B cell (primary cell): Measurements from ENCODE around the gene RPL10. TPM values are rescaled to one million over a fixed set of nuclear protein-coding genes. Genes with fewer than 3 reads are reported as not detected.
A peak's percentile ranks its signal among the peaks of the same experiment; 100 is the strongest.

ENCODE experiments used
- ATAC-seq: fragments of 200-7000 bp; cut with Tn5 transposase; one replicate; pipeline ENCODE4 v1.10.0; 2021; ENCODE audit warnings: low read depth, mild to moderate bottlenecking, moderate number of reproducible peaks, moderate library complexity
- CTCF ChIA-PET: fragments of 350-600 bp; sonication (Branson Sonifier 250); formaldehyde crosslinking; loops from one replicate; lab custom pipeline; 2021; ENCODE audit warnings: antibody characterized with exemption, inconsistent platforms; lab: Charles Lee
- POLR2A ChIA-PET: fragments of 350-600 bp; sonication (Branson Sonifier 250); formaldehyde crosslinking; loops from one replicate; lab custom pipeline; 2021; ENCODE audit warnings: antibody characterized with exemption; lab: Charles Lee
- DNase-seq: peaks from one replicate; pipeline ENCODE4 v3.0.0; 2013
- H2AFZ ChIP-seq: 2 replicates; pipeline ENCODE4 v1.6.1; 2012; ENCODE audit warnings: mild to moderate bottlenecking, low read depth, low read length; ENCODE audit not compliant: insufficient read depth, poor library complexity, severe bottlenecking
- H3K27ac ChIP-seq, 2 donors: 1 replicate in 1 of 2; 2 replicates in 1 of 2; pipeline ENCODE4 v1.5.1; 2012 to 2013; ENCODE audit warnings: low read length in 2 of 2, mild to moderate bottlenecking in 2 of 2, moderate library complexity in 1 of 2
- H3K27me3 ChIP-seq, 4 experiments: fragments of 200-600 bp in 1 of 4; sonication (generic) in 1 of 4; replicated peaks in 1 of 4; 1 replicate in 2 of 4; 2 replicates in 2 of 4; pipeline versions ENCODE4 v1.6.1 to v1.7.0; 2013 to 2016; ENCODE audit warnings: low read length in 3 of 4, mild to moderate bottlenecking in 2 of 4, mixed read lengths in 1 of 4, moderate library complexity in 1 of 4; ENCODE audit not compliant: insufficient read depth in 4 of 4, control insufficient read depth in 3 of 4; ENCODE audit errors: control extremely low read depth in 1 of 4
- H3K36me3 ChIP-seq, 2 experiments: replicated peaks in 1 of 2; 1 replicate in 1 of 2; 2 replicates in 1 of 2; pipeline versions ENCODE4 v1.6.1 to v1.7.1; 2013; ENCODE audit warnings: low read length in 1 of 2; ENCODE audit not compliant: insufficient read depth in 2 of 2, control insufficient read depth in 1 of 2; ENCODE audit errors: control extremely low read depth in 1 of 2, extremely low read depth in 1 of 2
- H3K4me1 ChIP-seq, 2 donors: fragments of 200-600 bp in 1 of 2; sonication (generic) in 1 of 2; 1 replicate in 1 of 2; 2 replicates in 1 of 2; pipeline versions ENCODE4 v1.5.1 to v1.6.1; 2013 to 2017; ENCODE audit warnings: low read length in 2 of 2; ENCODE audit not compliant: control insufficient read depth in 2 of 2, insufficient read depth in 2 of 2
- H3K4me2 ChIP-seq: replicated peaks from 2 replicates; pipeline ENCODE3; 2012; ENCODE audit warnings: mild to moderate bottlenecking, low read depth, low read length; ENCODE audit not compliant: poor library complexity, severe bottlenecking
- H3K4me3 ChIP-seq, 5 experiments: fragments of 200-600 bp in 1 of 5; sonication (generic) in 1 of 5; 1 replicate in 3 of 5; 2 replicates in 2 of 5; pipeline versions ENCODE4 v1.5.1 to v1.7.0; 2011 to 2016; ENCODE audit warnings: low read length in 4 of 5, mild to moderate bottlenecking in 4 of 5, low read depth in 2 of 5, control low read depth in 1 of 5, moderate library complexity in 1 of 5; ENCODE audit not compliant: insufficient read depth in 1 of 5; ENCODE audit errors: control extremely low read depth in 1 of 5, extremely low read depth in 1 of 5
- H3K79me2 ChIP-seq: fragments of 200-600 bp; sonication (generic); one replicate; pipeline ENCODE4 v1.6.0; 2016; ENCODE audit warnings: low read length; ENCODE audit not compliant: control insufficient read depth, insufficient read depth
- H3K9ac ChIP-seq: fragments of 200-600 bp; sonication (generic); 2 replicates; pipeline ENCODE4 v1.6.1; 2017; ENCODE audit warnings: mild to moderate bottlenecking, low read length, moderate library complexity
- H3K9me3 ChIP-seq, 3 donors: one replicate each; pipeline versions ENCODE4 v1.6.1 to v1.7.1; 2013; ENCODE audit warnings: low read length in 2 of 3; ENCODE audit not compliant: control insufficient read depth in 2 of 3, insufficient read depth in 1 of 3; ENCODE audit errors: control extremely low read depth in 1 of 3
- H4K20me1 ChIP-seq: 2 replicates; pipeline ENCODE4 v1.6.0; 2012; ENCODE audit warnings: mild to moderate bottlenecking, low read length; ENCODE audit not compliant: insufficient read depth, control insufficient read depth, poor library complexity, severe bottlenecking
- H3K27ac Mint-ChIP-seq: one replicate; pipeline ENCODE4 v1.8.0; 2021; ENCODE audit warnings: mixed read lengths
- H3K27me3 Mint-ChIP-seq: one replicate; pipeline ENCODE4 v1.8.0; 2021; ENCODE audit warnings: mixed read lengths
- H3K4me1 Mint-ChIP-seq: one replicate; pipeline ENCODE4 v1.8.0; 2021; ENCODE audit warnings: mixed read lengths
- H3K4me3 Mint-ChIP-seq: one replicate; pipeline ENCODE4 v1.8.0; 2021; ENCODE audit warnings: mixed read lengths
- H3K9me3 Mint-ChIP-seq: one replicate; pipeline ENCODE4 v1.8.0; 2022; ENCODE audit warnings: mixed read lengths; ENCODE audit not compliant: insufficient read depth
- CTCF ChIP-seq: fragments of 200-600 bp; IDR thresholded peaks from one replicate; pipeline ENCODE4 v1.8.0; 2022; ENCODE audit warnings: antibody characterized with exemption, mild to moderate bottlenecking
- EZH2 ChIP-seq: IDR thresholded peaks from 2 replicates; pipeline ENCODE4 v1.6.1; 2012; ENCODE audit warnings: borderline replicate concordance, low read depth, mild to moderate bottlenecking, moderate library complexity, low read length; ENCODE audit not compliant: insufficient read depth, poor library complexity, severe bottlenecking
- WGBS: methylation state at CpG from one replicate; pipeline ENCODE4 v1.1.5; 2013; ENCODE audit warnings: missing lambda C conversion rate; ENCODE audit not compliant: insufficient coverage; 5-methylcytosine and 5-hydroxymethylcytosine counted together
- intact Hi-C: fragments of 100-400 bp; cut with micrococcal nuclease; formaldehyde crosslinking; loops from one replicate; pipeline ENCODE4 v1.10.0; 2022
- polyA plus RNA-seq: library from polyadenylated mRNA; depleted of rRNA; stranded (reverse); fragments of >200 nt; gene quantifications from 2 replicates; pipeline ENCODE4 v1.2.3, GENCODE V29; 2012
- total RNA-seq, 2 donors: library from RNA; stranded (reverse); fragments of 120-200 nt in 1 of 2; gene quantifications; 1 replicate in 1 of 2; 2 replicates in 1 of 2; pipeline versions ENCODE4 v1.2.3 to v1.2.4, GENCODE V29; 2013 to 2022

RPL10 gene
- total and polyA plus RNA-seq, 2 donors (not counting 1 experiment from before 2014, with no cell fraction given), result 4,073 to 16,482 TPM

GRCh38 chrX:154444755-154445246 is 46.6 kb downstream of the RPL10 start:
- Histone ChIP-seq H3K27me3 (no peaks in the 10 kb centered on the region), H3K79me2 (peaks cover 10% of the 10 kb centered on the region), H4K20me1 (no peaks in the 10 kb centered on the region), H3K36me3 (peaks cover 0 to 18% of the 10 kb centered on the region in 2 experiments), H3K9ac (peak overlapping the region; percentile 69), H3K4me3 (peak overlapping the region in 4 of 5 experiments; percentile 49 to 58 (median 53)), H3K9me3 (no peaks in the 10 kb centered on the region), H3K27ac (peak overlapping the region in 1 of 2 donors; percentile 78), H3K4me1 (peaks cover 10 to 18% of the 10 kb centered on the region in 2 donors), H3K4me2 (peak overlapping the region; percentile 87), H2AFZ (no peak overlapping the region)
- CTCF ChIA-PET, result interaction anchor here (1.0 kb wide), 1 partner anchor 33 kb away, joined by 3 read pairs; no protein-coding TSS in a partner anchor
- intact Hi-C loops, result loop anchor here (5.0 kb wide), 1 partner anchor 32 kb away; the partner anchor contains the start of gene LAGE3
- Mint-ChIP-seq H3K4me3 (peak overlapping the region; percentile 49), H3K9me3 (no peaks in the 10 kb centered on the region), H3K27ac (peak overlapping the region; percentile 10), H3K4me1 (peaks cover 5% of the 10 kb centered on the region), H3K27me3 (no peaks in the 10 kb centered on the region)
- 80% methylated on average over 2 of the region's 13 CpGs for WGBS
- no peak for ATAC-seq
- DNase-seq, result no peak
- TF ChIP-seq CTCF (no peak), EZH2 (no peak)
- POLR2A ChIA-PET, result no interaction called here

GRCh38 chrX:154445776-154446175 is 47.6 kb downstream of the RPL10 start:
- Histone ChIP-seq H3K9ac (no peak overlapping the region), H3K27me3 (no peaks in the 10 kb centered on the region), H3K36me3 (peaks cover 0 to 11% of the 10 kb centered on the region in 2 experiments), H3K4me3 (no peak overlapping the region), H3K9me3 (no peaks in the 10 kb centered on the region), H3K27ac (no peak overlapping the region), H2AFZ (no peak overlapping the region), H3K4me1 (peaks cover 10 to 18% of the 10 kb centered on the region in 2 donors), H4K20me1 (no peaks in the 10 kb centered on the region), H3K4me2 (no peak overlapping the region), H3K79me2 (peaks cover 10% of the 10 kb centered on the region)
- Mint-ChIP-seq H3K27me3 (no peaks in the 10 kb centered on the region), H3K27ac (no peak overlapping the region), H3K4me1 (peaks cover 5% of the 10 kb centered on the region), H3K9me3 (no peaks in the 10 kb centered on the region), H3K4me3 (peak overlapping the region; percentile 41)
- intact Hi-C loops, result no loop called here
- ChIA-PET POLR2A (no interaction called here), CTCF (no interaction called here)
- 99% methylated on average over 10 of the region's 16 CpGs for WGBS
- TF ChIP-seq CTCF (no peak), EZH2 (no peak)
- no peak for ATAC-seq
- DNase-seq, result no peak
